ENCODE results near the gene ATP9A.
A peak's percentile ranks its signal among the peaks of the same experiment; 100 is the strongest.

ATP9A gene

DNA sequence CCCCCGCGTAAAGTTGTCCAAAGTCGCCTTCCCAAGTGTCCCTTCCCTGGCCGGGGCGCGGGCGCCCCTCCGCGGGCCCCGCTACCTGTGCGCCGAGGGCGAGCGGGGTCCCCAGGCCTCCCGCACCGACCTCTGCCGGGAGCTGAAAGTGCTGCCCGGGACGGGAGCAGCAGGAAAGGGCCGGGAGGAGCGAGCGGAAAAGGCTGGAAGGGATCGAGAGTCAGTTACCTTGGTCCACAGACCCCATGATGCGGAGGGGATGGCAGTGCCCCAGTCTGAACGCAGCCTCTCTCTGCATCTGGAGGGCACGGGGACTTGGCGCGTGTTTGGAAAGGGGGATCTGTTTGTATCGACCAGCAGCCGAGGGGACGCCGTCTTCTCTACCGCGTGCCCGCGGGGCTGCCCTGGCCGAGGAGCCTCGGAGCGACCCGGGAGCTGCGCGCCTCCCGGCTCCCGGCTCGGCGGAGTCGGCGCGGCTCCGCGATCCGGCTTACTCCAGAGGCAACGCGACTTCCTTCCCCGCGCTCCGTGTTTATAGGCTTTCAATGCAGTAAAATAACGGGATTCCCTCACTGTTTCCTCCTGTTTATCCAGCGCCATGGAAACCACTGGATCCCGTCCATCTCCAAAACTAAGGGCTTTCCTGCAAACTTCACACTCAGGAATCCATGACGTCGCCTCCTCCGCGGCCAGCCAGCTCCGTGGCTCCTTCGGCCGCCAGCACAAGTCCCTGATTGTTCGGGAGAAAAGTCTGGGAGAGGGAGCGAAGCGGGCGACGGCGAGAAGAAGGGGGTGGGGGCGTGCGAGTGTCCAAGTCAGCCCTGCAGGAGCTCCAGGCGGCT lies 205.6 kb downstream of the ATP9A start:
- peak in 40 of 42 donors; percentile 23 to 83 (median 63) for DNase-seq
- intact Hi-C loops (cut with DNase I) = no loop called here

DNA sequence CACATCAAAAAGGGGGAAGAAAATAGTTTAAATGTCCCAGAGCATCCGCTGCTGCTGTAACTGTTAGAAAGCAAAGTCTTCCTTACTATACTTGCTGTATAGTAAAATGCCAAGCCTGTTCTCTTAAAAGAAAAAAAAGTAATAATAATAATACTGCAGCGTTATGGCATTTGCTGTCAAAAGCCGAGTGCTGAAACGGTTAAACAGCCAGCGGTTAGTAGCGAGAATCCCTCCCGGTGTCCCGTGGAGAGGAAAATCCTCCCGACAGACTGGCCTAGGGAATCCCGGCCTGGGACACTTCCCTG lies 206.2 kb downstream of the ATP9A start:
- intact Hi-C loops (cut with DNase I) = no loop called here
- peak in 1 of 42 donors; percentile 23 for DNase-seq

DNA sequence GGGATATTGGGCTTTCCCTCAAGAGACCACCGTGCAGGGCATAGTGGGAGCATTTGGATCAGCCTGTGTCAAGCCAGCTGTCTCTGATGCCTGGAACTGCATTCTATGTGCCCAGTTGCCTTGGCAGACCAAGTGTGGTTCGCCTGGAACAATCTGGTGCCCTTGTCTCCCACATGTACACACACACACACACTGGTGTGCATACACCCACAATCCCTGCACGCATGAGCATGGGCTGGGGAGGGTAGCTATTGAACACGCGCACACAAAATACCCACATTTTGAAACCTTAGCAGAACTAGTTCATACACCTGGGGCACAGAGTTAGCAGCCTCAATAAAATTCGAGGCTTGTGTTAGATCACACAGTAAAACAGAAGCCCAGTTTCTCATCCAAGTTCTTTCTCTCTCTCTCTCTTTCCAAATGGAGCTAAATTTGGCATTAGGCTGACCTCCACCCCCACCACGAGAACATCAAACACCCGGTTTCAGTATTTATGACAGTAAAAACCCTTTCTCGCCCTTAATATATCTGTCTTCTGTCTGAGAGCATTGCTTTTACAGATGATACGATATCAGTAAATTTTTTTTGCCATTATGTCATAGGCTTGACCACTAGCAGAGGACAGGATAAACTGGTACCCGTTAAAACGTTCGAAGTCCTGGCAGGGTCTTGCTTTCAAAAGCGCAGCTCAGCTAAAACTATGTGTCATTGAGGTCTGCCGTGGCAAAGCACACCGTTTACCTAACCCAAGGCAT lies 207.5 kb downstream of the ATP9A start:
- DNase-seq = peak in 6 of 42 donors; percentile 25 to 55 (median 33)
- intact Hi-C loops (cut with DNase I) = no loop called here

DNA sequence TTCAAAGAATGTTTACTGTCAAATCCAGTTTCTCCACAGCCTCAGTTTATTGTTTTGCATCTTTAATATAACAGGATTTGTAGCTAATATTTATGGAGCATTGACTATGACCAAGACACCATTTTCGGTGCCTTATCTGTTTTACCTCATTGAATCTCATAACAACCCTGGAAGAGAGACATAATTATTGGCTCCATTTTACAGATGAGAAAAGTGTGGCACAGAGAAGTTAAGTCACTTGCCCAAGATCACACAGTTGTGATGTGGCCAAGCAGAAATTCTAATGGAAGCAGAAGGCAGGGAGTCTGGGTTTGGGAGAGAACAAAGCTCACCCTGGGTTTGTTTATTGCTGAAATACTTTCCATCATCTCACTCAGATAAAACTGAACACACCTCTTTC lies 208.1 kb downstream of the ATP9A start:
- DNase-seq = no peak
- intact Hi-C loops (cut with DNase I) = no loop called here

DNA sequence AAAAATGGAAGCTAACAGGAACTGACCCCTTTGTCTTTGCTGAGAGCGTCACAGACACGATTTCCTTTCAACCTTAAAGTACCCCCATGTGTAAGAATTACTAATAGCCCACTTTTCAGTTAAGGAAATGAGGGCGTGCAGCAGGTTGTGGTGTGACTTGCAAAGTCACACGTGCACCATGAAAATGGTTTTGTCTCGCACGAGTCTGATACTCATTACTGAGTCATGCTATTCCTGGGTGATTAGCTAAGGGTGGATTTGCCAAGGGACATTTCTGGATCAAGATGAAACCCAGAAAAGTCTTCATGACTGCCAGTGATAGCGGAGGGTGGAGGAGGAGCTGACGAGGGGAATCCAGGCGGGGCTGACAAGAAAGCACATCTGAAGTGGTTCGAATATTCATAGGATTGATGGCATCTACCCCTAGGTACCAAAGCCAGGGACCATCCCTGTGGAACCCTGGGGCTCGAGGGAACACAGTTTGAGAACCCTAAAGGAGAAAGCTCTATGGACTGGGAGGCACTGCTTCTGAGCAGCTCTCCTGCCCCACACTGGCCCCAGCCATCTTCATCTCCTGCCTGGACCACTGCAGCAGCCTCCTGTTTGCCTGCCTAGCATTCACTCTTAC lies 213.5 kb downstream of the ATP9A start:
- intact Hi-C loops (cut with DNase I) = no loop called here
- DNase-seq = peak in 2 of 42 donors; percentile 23 to 34

DNA sequence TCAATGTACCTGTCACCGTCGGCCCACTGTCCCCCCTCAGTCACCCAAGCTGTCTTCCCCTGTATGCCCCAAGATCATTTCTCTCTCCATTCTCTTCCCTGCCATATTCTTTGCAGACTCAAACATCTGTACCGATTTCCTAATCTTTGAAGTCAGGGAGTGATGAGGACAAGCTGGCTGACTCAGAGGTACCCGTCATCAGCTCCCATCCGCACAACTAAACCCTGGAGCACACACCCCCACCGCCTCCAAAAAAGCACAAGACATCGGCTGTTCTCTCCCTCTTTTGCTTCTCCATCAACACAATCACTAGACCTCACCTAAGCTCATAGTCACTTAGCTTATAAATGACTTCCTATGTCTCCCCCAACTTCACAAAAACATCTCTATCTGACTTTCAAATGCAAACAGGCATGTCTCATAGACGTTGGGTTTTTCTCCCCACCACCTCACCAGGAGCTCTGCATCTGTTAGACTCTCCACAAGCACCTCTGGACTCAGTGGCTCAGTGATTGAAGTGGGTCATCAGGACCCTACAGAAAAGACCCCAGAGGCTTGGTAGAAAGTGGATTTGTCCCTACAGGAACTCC lies 214.2 kb downstream of the ATP9A start:
- intact Hi-C loops (cut with DNase I) = no loop called here
- peak in 34 of 42 donors; percentile 35 to 88 (median 66) for DNase-seq

DNA sequence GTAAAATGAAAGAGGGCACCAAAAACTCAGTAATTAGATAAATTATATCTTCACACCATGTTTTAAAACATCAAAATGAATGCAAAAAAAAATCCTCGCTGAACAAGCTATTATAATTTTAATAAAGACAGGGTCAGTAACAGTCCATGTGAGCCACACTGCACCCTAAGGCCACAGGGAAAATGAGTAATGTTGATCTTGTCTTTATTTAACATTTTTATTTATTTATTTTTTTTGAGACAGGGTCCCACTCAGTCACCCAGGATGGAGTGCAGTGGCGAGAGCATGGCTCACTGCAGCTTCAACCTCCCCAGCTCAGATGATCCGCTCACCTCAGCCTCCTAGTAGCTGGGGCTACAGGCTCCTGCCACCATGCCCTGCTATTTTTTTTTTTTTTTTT lies 217.0 kb downstream of the ATP9A start:
- intact Hi-C loops (cut with DNase I) = no loop called here

DNA sequence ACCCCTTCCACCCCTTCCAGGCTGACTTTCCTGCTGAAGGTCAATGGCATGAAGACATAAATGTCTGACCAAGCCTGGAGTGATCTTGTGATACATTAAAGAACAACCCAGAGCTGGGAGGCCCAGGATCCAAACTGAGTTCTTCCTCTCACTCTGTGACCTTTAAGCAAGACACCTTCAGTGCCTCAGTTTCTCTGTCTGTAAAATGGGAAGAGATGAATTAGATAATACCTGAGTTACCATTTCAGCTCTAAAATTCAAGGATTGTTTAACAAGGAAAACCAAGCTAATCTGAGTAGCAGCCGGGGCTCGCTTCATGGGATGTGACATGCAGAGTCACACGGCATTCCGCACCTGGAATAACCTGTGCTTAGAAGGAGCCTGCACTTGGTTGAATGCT lies 218.7 kb downstream of the ATP9A start:
- intact Hi-C loops (cut with DNase I) = no loop called here
- DNase-seq = no peak

More for the DNA sequence above, 217.0 kb downstream of the ATP9A start:
- no peak for DNase-seq

DNA sequence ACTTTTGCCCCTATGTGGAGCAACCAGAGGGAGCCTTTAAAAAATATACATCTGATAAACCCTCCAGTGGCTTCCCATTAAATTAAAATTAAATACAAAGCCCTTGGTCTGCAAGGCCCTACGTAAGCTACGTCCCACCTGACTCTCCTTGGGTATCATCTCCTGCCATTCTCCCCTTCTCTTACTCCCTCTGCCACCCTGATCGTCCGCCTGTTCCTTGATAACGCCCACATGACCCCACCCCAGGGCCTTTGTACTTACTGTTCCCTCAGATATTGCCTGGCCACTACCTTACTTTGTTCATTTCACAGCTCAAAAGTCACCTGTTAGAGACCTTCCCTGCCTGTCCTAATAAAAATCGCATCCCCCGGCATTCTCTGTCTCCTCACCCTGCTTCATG lies 220.2 kb downstream of the ATP9A start:
- intact Hi-C loops (cut with DNase I) = no loop called here
- no peak for DNase-seq
